Lower lobe of right lung (tissue), 2 donors: Measurements from ENCODE around the gene MFAP2. TPM values are rescaled to one million over a fixed set of nuclear protein-coding genes. Genes with fewer than 3 reads are reported as not detected.

Experiments
- ATAC-seq, 2 donors: fragments of 200-7000 bp; cut with Tn5 transposase; one replicate each; pipeline ENCODE4 v1.9.1; 2020 to 2022; ENCODE audit warnings: mild to moderate bottlenecking in 2 of 2, moderate library complexity in 2 of 2
- DNase-seq: peaks from one replicate; pipeline ENCODE4 v3.0.0-alpha.2; 2020
- H3K27ac ChIP-seq: fragments of 200-600 bp; one replicate; pipeline ENCODE4 v1.8.0; 2022
- H3K27me3 ChIP-seq: fragments of 200-600 bp; one replicate; pipeline ENCODE4 v1.8.0; 2022; ENCODE audit warnings: low read depth
- H3K36me3 ChIP-seq: fragments of 200-600 bp; one replicate; pipeline ENCODE4 v1.8.0; 2022; ENCODE audit warnings: mild to moderate bottlenecking
- H3K4me1 ChIP-seq: fragments of 200-600 bp; one replicate; pipeline ENCODE4 v1.8.0; 2022
- H3K4me3 ChIP-seq: fragments of 200-600 bp; one replicate; pipeline ENCODE4 v1.8.0; 2022; ENCODE audit warnings: mild to moderate bottlenecking
- H3K9me3 ChIP-seq: fragments of 200-600 bp; one replicate; pipeline ENCODE4 v1.8.0; 2022
- CTCF ChIP-seq: fragments of 200-600 bp; IDR thresholded peaks from one replicate; pipeline ENCODE4 v1.8.0; 2022; ENCODE audit warnings: antibody characterized with exemption, mild to moderate bottlenecking
- intact Hi-C: fragments of 100-400 bp; cut with DNase I; formaldehyde crosslinking; loops from one replicate; pipeline ENCODE4 v1.11.0; 2022
- total RNA-seq: library from RNA; stranded (reverse); fragmentation: NEBNext Ultra II Directional; extraction: Animal tissue kit (Norgen Biotek cat#: 25700); gene quantifications from one replicate; pipeline ENCODE4 v1.2.1, GENCODE V29; 2021
- donor health status: DM: no; HTN: yes; CAD: no; lungs with severe emphysema.

MFAP2 gene
- total RNA-seq, 1 donor from 2014 or later = 11.9 TPM

- Histone ChIP-seq H3K27ac (no peak overlapping the region), H3K9me3 (no peaks in the 10 kb centered on the region), H3K36me3 (peaks cover 55% of the 10 kb centered on the region), H3K27me3 (no peaks in the 10 kb centered on the region), H3K4me1 (peaks cover 15% of the 10 kb centered on the region), H3K4me3 (no peak overlapping the region)
- DNase-seq (no peak), ATAC-seq (no peak)
- TF ChIP-seq CTCF = no peak
- intact Hi-C loops = no loop called here
Observed at GRCh38 chr1:17005365-17005740, 24.9 kb upstream of the MFAP2 start.

- H3K4me3 ChIP-seq = no peak overlapping the region
- no peak overlapping the region for H3K27ac ChIP-seq
- H3K36me3 ChIP-seq = peaks cover 61% of the 10 kb centered on the region
- peaks cover 9% of the 10 kb centered on the region for H3K4me1 ChIP-seq
- H3K9me3 ChIP-seq = no peaks in the 10 kb centered on the region
- no peak for TF ChIP-seq CTCF
- H3K27me3 ChIP-seq = no peaks in the 10 kb centered on the region
- no peak for DNase-seq
- no peak for ATAC-seq
- intact Hi-C loops = no loop called here
Observed at GRCh38 chr1:17004466-17005364, 24.3 kb upstream of the MFAP2 start.

- H3K4me1 ChIP-seq = no peaks in the 10 kb centered on the region
- H3K36me3 ChIP-seq = peaks cover 80% of the 10 kb centered on the region
- DNase-seq (no peak), ATAC-seq (no peak)
- H3K27ac ChIP-seq = no peak overlapping the region
- intact Hi-C loops = no loop called here
- H3K9me3 ChIP-seq = no peaks in the 10 kb centered on the region
- no peaks in the 10 kb centered on the region for H3K27me3 ChIP-seq
- TF ChIP-seq CTCF = no peak
- no peak overlapping the region for H3K4me3 ChIP-seq
Observed at GRCh38 chr1:17002524-17002902, 22.1 kb upstream of the MFAP2 start.

GRCh38 chr1:17001760-17002523 is 21.5 kb upstream of the MFAP2 start:
- TF ChIP-seq CTCF = no peak
- Histone ChIP-seq H3K27ac (no peak overlapping the region), H3K4me3 (no peak overlapping the region), H3K27me3 (no peaks in the 10 kb centered on the region), H3K9me3 (no peaks in the 10 kb centered on the region), H3K36me3 (peaks cover 85% of the 10 kb centered on the region), H3K4me1 (no peaks in the 10 kb centered on the region)
- ATAC-seq = no peak
- no peak for DNase-seq
- intact Hi-C loops = no loop called here

GRCh38 chr1:16999863-17000262 is 19.4 kb upstream of the MFAP2 start:
- Histone ChIP-seq H3K4me3 (no peak overlapping the region), H3K36me3 (peaks cover 88% of the 10 kb centered on the region), H3K27ac (no peak overlapping the region), H3K9me3 (no peaks in the 10 kb centered on the region), H3K27me3 (no peaks in the 10 kb centered on the region), H3K4me1 (no peaks in the 10 kb centered on the region)
- ATAC-seq = no peak
- intact Hi-C loops = no loop called here
- no peak for DNase-seq
- TF ChIP-seq CTCF = no peak
